Measurements from ENCODE around the gene AGBL4. TPM values are rescaled to one million over a fixed set of nuclear protein-coding genes. Genes with fewer than 3 reads are reported as not detected.

AGBL4 gene
- total RNA-seq, 1 donor from 2014 or later, result not detected

DNA sequence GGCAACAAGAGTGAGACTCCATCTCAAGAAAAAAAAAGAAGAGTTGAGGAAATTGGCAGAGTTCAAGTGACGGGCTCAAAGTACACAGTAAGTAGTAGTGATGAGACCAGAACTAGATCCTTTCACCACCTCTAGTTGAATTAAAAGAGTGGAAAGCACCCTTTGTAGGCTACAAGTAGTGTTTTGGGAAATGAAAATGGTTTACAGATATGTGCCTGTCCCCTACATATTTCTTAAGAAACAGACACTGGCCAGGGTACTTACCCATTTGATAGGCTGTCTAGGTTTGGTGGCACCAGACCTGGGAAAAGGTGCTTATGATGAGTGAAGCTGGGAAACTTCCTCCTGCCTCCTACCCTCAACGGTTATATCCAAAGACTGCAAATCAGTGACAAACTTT lies 1083.4 kb downstream of the AGBL4 start:
- H3K27me3 Mint-ChIP-seq (ENCODE audit: unreplicated experiment), result no peaks in the 10 kb centered on the region
- H3K9me3 Mint-ChIP-seq (ENCODE audit: unreplicated experiment), result peaks cover 6% of the 10 kb centered on the region

DNA sequence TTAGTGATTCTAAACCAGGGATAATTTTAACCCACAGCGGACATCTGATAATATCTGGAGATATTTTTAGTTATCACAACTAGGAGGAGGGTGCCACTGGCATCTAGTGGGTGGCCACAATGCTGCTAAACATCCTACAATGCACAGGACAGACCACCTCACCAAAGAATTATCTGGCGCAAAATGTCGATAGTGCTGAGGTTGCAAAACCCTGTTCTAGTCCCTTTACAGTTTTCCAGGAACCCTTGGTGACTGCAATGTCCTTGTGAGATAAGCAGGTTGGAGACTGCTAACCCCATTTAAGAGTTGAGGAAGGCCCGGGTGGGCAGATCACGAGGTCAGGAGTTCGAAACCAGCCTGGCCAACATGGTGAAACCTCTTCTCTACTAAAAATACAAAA lies 1083.9 kb downstream of the AGBL4 start:
- no peak for DNase-seq (ENCODE audit: extremely low spot score, unreplicated experiment)

More for the DNA sequence above, 1083.4 kb downstream of the AGBL4 start:
- DNase-seq (ENCODE audit: extremely low spot score, unreplicated experiment), result no peak
- Mint-ChIP-seq H3K4me1 (ENCODE audit: unreplicated experiment) (no peaks in the 10 kb centered on the region), H3K4me3 (ENCODE audit: unreplicated experiment) (no peak overlapping the region), H3K36me3 (ENCODE audit: unreplicated experiment) (no peaks in the 10 kb centered on the region), H3K27ac (ENCODE audit: unreplicated experiment) (no peak overlapping the region)
- TF ChIP-seq, protein P1, sequence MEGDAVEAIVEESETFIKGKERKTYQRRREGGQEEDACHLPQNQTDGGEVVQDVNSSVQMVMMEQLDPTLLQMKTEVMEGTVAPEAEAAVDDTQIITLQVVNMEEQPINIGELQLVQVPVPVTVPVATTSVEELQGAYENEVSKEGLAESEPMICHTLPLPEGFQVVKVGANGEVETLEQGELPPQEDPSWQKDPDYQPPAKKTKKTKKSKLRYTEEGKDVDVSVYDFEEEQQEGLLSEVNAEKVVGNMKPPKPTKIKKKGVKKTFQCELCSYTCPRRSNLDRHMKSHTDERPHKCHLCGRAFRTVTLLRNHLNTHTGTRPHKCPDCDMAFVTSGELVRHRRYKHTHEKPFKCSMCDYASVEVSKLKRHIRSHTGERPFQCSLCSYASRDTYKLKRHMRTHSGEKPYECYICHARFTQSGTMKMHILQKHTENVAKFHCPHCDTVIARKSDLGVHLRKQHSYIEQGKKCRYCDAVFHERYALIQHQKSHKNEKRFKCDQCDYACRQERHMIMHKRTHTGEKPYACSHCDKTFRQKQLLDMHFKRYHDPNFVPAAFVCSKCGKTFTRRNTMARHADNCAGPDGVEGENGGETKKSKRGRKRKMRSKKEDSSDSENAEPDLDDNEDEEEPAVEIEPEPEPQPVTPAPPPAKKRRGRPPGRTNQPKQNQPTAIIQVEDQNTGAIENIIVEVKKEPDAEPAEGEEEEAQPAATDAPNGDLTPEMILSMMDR (IDR thresholded peaks at IDR 0.05), result no peak

DNA sequence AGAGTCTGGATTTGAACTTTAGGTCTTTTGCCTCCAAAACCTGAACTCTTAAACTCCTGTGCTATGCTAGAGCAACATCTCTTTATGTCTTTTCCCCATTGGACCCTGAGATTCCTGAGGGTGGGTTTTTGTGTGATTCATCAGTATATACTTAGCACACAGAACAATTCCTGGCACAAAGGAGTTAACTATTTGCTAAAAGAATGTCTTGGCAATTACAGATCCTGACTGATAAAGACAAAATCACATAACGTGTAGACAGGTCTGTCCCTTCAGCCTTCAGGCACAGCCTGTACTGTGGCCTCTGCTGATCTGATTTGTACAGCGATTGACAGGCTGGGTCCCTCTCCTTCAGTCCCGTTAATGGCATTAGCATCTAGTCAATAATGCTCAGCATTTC lies 1084.7 kb downstream of the AGBL4 start:
- TF ChIP-seq, protein P1 (IDR thresholded peaks at IDR 0.05), result no peak
- Mint-ChIP-seq H3K36me3 (ENCODE audit: unreplicated experiment) (no peaks in the 10 kb centered on the region), H3K27me3 (ENCODE audit: unreplicated experiment) (no peaks in the 10 kb centered on the region), H3K4me1 (ENCODE audit: unreplicated experiment) (no peaks in the 10 kb centered on the region), H3K4me3 (ENCODE audit: unreplicated experiment) (no peak overlapping the region), H3K9me3 (ENCODE audit: unreplicated experiment) (peaks cover 11% of the 10 kb centered on the region), H3K27ac (ENCODE audit: unreplicated experiment) (no peak overlapping the region)
- DNase-seq (ENCODE audit: extremely low spot score, unreplicated experiment), result no peak

More for the DNA sequence above, 1083.9 kb downstream of the AGBL4 start:
- Mint-ChIP-seq H3K4me1 (ENCODE audit: unreplicated experiment) (no peaks in the 10 kb centered on the region), H3K27me3 (ENCODE audit: unreplicated experiment) (no peaks in the 10 kb centered on the region), H3K27ac (ENCODE audit: unreplicated experiment) (no peak overlapping the region), H3K4me3 (ENCODE audit: unreplicated experiment) (no peak overlapping the region), H3K36me3 (ENCODE audit: unreplicated experiment) (no peaks in the 10 kb centered on the region), H3K9me3 (ENCODE audit: unreplicated experiment) (peaks cover 7% of the 10 kb centered on the region)
- TF ChIP-seq, protein P1 (IDR thresholded peaks at IDR 0.05), result no peak

DNA sequence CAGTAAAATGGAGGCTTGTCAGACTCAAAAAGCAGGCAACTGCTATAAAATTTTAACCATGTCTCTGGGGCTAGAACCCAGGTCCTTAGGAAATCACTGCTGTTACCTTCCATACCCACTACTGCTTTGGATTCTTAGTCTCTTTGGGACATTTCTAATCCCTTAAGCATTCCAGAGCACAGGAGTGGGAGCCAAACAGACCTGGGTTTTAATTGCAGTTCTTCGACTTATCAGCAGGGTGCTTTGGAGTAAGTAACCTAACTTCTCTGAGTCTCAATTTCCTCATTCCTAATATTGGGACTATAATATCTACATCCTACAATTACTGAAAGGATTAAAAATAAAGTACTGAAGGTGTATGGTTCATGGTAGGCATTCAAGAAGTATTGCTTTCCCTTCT lies 1086.0 kb downstream of the AGBL4 start:
- H3K4me1 Mint-ChIP-seq (ENCODE audit: unreplicated experiment), result no peaks in the 10 kb centered on the region
- H3K27ac Mint-ChIP-seq (ENCODE audit: unreplicated experiment), result no peak overlapping the region
- H3K9me3 Mint-ChIP-seq (ENCODE audit: unreplicated experiment), result peaks cover 11% of the 10 kb centered on the region
- no peaks in the 10 kb centered on the region for H3K27me3 Mint-ChIP-seq (ENCODE audit: unreplicated experiment)
- DNase-seq (ENCODE audit: extremely low spot score, unreplicated experiment), result no peak
- no peaks in the 10 kb centered on the region for H3K36me3 Mint-ChIP-seq (ENCODE audit: unreplicated experiment)
- H3K4me3 Mint-ChIP-seq (ENCODE audit: unreplicated experiment), result no peak overlapping the region
- TF ChIP-seq, protein P1 (IDR thresholded peaks at IDR 0.05), result no peak

DNA sequence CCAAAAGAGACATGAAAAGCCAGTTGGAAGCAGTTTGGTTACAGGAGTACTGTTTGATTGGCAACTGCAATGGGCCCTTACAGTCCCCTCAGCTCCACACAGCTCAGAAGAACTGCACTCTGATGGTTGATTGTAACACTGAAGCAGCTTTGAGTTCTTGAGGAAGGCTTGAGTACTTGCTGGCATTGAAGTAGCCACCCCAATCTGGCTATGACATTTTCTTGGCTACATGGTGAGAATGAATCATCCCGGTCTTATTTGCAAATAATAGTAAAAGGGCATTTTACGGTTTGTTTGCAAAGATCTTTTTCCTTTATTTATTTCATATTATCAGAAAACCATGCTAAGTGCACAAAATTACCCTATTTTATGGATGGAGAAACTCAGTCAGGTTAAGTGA lies 1087.3 kb downstream of the AGBL4 start:
- H3K27me3 Mint-ChIP-seq (ENCODE audit: unreplicated experiment), result no peaks in the 10 kb centered on the region
- H3K27ac Mint-ChIP-seq (ENCODE audit: unreplicated experiment), result no peak overlapping the region
- TF ChIP-seq, protein P1 (IDR thresholded peaks at IDR 0.05), result no peak
- no peaks in the 10 kb centered on the region for H3K4me1 Mint-ChIP-seq (ENCODE audit: unreplicated experiment)
- no peaks in the 10 kb centered on the region for H3K36me3 Mint-ChIP-seq (ENCODE audit: unreplicated experiment)
- H3K4me3 Mint-ChIP-seq (ENCODE audit: unreplicated experiment), result no peak overlapping the region
- peaks cover 11% of the 10 kb centered on the region for H3K9me3 Mint-ChIP-seq (ENCODE audit: unreplicated experiment)
- DNase-seq (ENCODE audit: extremely low spot score, unreplicated experiment), result no peak

Data from osteocyte (in vitro differentiated cells).